ENCODE results near the gene EGR4.
"Not testable (repeated sequence)": the region's sequence is repeated elsewhere in the genome, so short reads cannot be mapped to it uniquely, and the experiment has no call there.

Gene EGR4

GRCh38 chr2:73262691-73263429 is 30.5 kb downstream of the EGR4 start:
- DNase-seq = not testable (repeated sequence)

GRCh38 chr2:73262108-73262651 is 31.2 kb downstream of the EGR4 start:
- no peak for DNase-seq

- no peak for DNase-seq
Measured at GRCh38 chr2:73260338-73260984, 32.9 kb downstream of the EGR4 start.

- DNase-seq = no peak
Measured at GRCh38 chr2:73259704-73260337, 33.5 kb downstream of the EGR4 start.

- no peak for DNase-seq
Measured at GRCh38 chr2:73259276-73259675, 34.1 kb downstream of the EGR4 start.

- DNase-seq = no peak
Measured at GRCh38 chr2:73258913-73259215, 34.5 kb downstream of the EGR4 start.

GRCh38 chr2:73258186-73258912 is 35.0 kb downstream of the EGR4 start:
- no peak for DNase-seq

GRCh38 chr2:73257425-73258125 is 35.8 kb downstream of the EGR4 start:
- DNase-seq = no peak

- DNase-seq = no peak
Measured at GRCh38 chr2:73257021-73257420, 36.3 kb downstream of the EGR4 start.

- no peak for DNase-seq
Measured at GRCh38 chr2:73256618-73256922, 36.8 kb downstream of the EGR4 start.

GRCh38 chr2:73255907-73256617 is 37.3 kb downstream of the EGR4 start:
- DNase-seq = no peak

GRCh38 chr2:73255007-73255644 is 38.2 kb downstream of the EGR4 start:
- no peak for DNase-seq

GRCh38 chr2:73254343-73255006 is 38.9 kb downstream of the EGR4 start:
- DNase-seq = no peak

GRCh38 chr2:73253901-73254300 is 39.4 kb downstream of the EGR4 start:
- DNase-seq = no peak

GRCh38 chr2:73253400-73253799 is 39.9 kb downstream of the EGR4 start:
- DNase-seq = no peak

- DNase-seq = no peak
Measured at GRCh38 chr2:73252238-73253027, 40.9 kb downstream of the EGR4 start.

- no peak for DNase-seq
Measured at GRCh38 chr2:73250872-73251846, 42.2 kb downstream of the EGR4 start.

- no peak for DNase-seq
Measured at GRCh38 chr2:73249636-73250035, 43.7 kb downstream of the EGR4 start.

- DNase-seq = no peak
Measured at GRCh38 chr2:73246850-73247249, 46.5 kb downstream of the EGR4 start.
